Retinal pigment epithelial cell (primary cell): Measurements from ENCODE around the gene ASXL1.

ENCODE experiments used
- DNase-seq: peaks from one replicate; pipeline ENCODE4 v3.0.0-alpha.2; 2010; ENCODE audit warnings: low read depth
- H3K4me3 ChIP-seq: 2 replicates; pipeline ENCODE4 v1.5.1; 2011; ENCODE audit warnings: mild to moderate bottlenecking, low read length, control low read depth, moderate library complexity
- TF ChIP-seq, protein P1 (sequence below): conservative IDR thresholded peaks from 2 replicates; pipeline ENCODE4 v1.5.1; 2011; ENCODE audit warnings: low read depth, low read length, control low read depth, inconsistent platforms

Gene ASXL1

DNA sequence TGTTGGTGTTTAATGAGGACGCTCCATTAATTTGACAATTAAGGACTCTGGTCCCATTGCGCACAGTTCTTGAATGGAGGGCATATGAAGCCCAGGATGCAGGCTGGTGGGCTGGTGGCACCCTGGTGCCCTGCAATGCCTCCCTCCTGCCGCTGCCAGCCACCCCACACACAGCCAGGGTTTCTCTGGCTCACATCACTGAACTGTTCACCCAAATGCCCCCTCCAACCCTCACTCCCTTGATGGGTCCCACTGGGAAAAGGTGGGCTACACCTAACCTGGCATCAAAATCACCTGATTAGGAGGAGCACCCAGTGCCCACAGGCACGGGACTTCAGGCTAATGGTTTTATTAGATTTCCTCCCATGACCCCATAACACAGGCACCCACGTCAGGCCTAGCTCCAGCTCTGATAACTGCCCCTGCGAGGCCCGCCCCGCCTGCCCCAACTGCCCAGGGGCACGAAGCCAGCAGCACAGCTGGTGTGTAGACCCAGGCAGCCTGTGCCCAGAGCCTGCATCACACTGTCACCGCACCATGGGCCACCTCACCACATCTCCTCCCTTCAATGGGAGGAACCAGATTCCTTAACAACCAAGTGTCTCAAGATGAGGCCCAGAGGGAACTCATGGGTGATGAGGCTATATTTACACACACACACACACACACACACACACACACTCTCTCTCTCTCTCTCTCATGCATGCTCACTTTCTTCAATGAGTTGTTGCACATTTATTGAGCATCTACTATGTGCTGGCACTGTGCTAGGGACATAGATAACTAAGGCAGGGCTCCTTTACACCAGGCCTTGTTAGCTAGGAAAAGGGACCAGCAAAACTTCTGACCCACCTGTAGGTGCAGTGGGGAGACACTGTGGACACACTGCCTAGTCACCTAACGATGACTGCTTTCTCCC is 119.7 kb downstream of the ASXL1 start:
- DNase-seq, result no peak
- TF ChIP-seq, protein P1, sequence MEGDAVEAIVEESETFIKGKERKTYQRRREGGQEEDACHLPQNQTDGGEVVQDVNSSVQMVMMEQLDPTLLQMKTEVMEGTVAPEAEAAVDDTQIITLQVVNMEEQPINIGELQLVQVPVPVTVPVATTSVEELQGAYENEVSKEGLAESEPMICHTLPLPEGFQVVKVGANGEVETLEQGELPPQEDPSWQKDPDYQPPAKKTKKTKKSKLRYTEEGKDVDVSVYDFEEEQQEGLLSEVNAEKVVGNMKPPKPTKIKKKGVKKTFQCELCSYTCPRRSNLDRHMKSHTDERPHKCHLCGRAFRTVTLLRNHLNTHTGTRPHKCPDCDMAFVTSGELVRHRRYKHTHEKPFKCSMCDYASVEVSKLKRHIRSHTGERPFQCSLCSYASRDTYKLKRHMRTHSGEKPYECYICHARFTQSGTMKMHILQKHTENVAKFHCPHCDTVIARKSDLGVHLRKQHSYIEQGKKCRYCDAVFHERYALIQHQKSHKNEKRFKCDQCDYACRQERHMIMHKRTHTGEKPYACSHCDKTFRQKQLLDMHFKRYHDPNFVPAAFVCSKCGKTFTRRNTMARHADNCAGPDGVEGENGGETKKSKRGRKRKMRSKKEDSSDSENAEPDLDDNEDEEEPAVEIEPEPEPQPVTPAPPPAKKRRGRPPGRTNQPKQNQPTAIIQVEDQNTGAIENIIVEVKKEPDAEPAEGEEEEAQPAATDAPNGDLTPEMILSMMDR, result no peak
- no peak overlapping the region for H3K4me3 ChIP-seq

DNA sequence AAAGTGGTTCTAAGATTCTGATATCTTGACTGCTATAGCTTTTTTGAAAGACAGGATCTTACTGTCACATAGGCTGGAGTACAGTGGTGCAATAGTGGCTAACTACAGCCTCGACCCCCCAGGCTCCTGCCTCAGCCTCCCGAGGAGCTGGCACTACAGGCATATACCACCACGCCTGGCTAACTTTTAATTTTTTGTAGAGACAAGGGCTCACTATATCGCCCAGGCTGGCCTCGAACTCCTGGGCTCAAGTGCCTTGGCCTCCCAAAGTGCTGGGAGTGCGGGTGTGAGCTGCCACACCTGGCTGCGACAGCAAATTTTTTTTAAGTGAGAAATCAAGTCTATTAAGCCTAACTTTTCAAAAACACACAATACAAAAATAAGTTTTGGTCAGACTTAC is 120.4 kb downstream of the ASXL1 start:
- DNase-seq, result no peak
- H3K4me3 ChIP-seq, result no peak overlapping the region
- TF ChIP-seq, protein P1, result no peak

DNA sequence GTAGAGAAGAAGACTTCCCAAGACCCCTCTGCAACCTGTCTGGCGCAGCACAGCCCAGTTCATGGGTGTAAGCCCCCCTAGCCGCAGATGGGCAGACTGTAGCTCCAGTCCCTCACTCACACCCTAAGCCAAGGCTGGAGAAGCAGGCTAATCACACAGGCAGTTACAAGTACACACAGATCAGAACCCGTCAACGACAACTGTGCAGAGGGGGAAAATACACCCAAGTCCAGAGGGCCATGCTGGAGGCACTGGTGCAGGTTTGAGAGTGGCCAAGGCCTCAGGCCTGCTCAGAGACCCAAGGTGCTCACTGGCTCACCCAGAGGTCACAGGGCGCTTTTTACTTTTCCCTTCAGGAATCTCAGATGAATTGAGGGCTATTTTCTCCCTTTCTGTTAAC is 120.9 kb downstream of the ASXL1 start:
- H3K4me3 ChIP-seq, result no peak overlapping the region
- DNase-seq, result no peak
- TF ChIP-seq, protein P1, result no peak

DNA sequence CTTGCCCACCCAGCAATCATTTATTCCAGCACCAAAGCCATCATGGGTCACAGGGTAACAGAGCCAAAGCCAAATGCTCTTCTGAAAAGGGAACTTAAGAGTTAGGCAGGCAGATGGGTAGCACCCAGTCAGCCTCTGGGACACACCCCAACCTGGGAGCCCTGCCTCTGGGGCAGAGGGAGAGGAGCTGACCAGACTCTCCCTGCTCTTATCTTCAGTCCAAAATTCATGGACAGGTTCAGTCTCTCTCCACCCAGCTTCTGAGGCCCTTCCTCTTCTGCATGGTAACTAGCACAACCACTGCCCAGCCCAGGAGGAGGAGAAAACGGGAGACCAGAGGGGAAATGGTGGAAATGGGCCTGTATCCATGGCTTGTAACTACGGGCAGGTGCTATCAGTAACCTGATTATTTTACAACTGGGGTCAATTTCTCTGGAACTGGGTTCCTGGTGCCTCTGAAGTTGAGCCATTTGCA is 121.6 kb downstream of the ASXL1 start:
- TF ChIP-seq, protein P1, result no peak
- H3K4me3 ChIP-seq, result no peak overlapping the region
- DNase-seq, result no peak

DNA sequence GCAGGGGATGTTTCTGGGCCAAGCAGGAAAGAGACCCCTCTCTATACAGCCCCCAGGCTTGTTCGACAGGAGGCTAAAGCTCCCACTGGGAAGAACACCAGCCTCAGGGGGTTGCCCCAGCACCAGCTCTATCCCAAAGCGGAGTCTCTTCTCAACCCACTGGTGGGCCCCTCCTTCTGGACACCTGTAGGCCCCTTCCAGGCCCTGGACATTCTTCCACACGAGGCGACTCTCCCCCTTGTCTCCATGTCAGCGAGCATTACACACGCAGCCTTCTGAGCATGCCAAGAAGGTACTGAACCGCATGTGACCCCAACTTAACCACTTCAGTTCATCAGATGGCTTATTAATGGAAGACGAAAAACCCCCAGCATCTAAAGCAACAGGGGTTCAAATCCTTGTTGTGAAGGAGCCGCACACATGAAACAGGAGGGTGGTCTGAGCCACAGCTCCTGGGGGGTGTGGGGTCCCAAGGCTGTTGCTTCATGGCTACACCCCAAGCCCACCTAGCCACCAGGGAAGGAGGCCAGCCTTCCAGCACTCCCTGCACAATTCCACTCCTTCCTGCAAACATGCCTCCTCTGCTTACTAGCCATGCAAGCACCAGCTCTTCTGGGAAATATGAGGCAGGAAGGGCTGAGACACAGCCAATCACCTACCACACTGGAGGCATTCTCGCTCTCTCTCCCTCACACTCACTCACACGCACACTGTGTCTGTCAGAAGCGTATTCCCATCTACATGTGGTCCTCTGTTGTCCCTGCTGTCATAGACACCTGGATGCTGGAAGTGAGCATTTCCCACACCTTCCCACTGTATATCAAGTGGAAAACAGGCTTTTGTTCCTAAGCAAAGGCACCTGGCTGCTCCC is 122.5 kb downstream of the ASXL1 start:
- TF ChIP-seq, protein P1, result no peak
- no peak for DNase-seq
- H3K4me3 ChIP-seq, result peak overlapping the region; percentile 78

DNA sequence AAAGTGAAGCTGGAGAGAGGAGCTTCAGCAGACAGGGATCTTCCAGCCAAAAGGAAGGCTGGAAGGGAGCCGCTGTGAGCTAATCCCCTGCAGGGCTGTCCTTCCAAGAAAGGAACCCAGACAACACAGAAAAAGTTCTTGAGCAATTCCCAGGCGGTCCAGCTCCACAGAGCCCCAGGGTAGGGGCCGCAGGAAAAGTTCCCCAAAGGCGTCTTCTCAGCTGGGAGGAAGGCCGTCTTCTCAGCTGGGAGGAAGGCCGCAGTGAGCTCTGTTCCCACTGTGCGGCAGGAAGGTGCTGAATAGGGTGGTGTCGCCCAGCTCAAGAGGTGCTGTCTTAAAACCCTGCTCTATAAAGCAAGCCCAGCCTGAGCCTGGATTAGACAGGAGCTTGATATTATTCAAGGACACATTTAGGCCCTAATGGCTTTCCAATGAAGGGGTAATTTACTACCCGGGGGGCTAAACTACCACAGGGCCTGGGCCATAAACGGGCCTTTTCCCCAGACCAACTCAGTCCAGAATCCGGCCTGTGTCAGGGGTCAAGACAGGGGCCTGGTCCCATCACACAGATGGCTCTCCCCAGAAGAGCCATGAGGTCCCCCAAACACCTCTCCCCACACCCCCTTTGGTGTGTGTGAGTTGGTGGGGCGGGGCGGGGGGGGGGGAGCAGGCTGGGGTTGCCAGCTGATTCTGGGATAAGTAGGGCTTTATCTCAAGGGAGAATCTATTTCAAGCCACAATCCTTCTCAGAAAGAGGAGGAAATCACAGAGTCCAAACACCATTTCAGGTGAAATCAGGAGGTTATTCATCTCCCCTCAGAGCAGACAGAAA is 123.4 kb downstream of the ASXL1 start:
- no peak for DNase-seq
- H3K4me3 ChIP-seq, result peak overlapping the region; percentile 78
- TF ChIP-seq, protein P1, result no peak
